HepG2 (cell line): ENCODE results near the gene PFKL.

Source experiments
- ELF4 ChIP-seq: sonication (generic); formaldehyde crosslinking; IDR thresholded peaks from 2 replicates; pipeline ENCODE4 v1.5.0; 2020; ENCODE audit warnings: missing genetic modification reagents, mild to moderate bottlenecking, moderate library complexity, borderline replicate concordance
- ESRRA ChIP-seq: sonication (generic); formaldehyde crosslinking; IDR thresholded peaks from 2 replicates; pipeline ENCODE4 v1.5.1; 2020; ENCODE audit warnings: mild to moderate bottlenecking, low read depth, missing genetic modification reagents
- NFE2L1 ChIP-seq: sonication (generic); formaldehyde crosslinking; IDR thresholded peaks from 2 replicates; pipeline ENCODE4 v1.4.0; 2020; ENCODE audit warnings: missing genetic modification reagents, mild to moderate bottlenecking, borderline replicate concordance
- PRDM10 ChIP-seq: sonication (generic); formaldehyde crosslinking; IDR thresholded peaks from 2 replicates; pipeline ENCODE4 v1.4.0; 2020; ENCODE audit warnings: low read depth, missing genetic modification reagents
- ZNF644 ChIP-seq: IDR thresholded peaks from 2 replicates; pipeline ENCODE4 v1.6.1; 2016; ENCODE audit warnings: low read depth
- TF ChIP-seq, protein P1 (sequence below): sonication (generic); formaldehyde crosslinking; IDR thresholded peaks from 2 replicates; pipeline ENCODE4 v1.4.0; 2020; ENCODE audit warnings: mild to moderate bottlenecking, missing genetic modification reagents
- TF ChIP-seq, protein P2 (sequence below): sonication (generic); formaldehyde crosslinking; IDR thresholded peaks from 2 replicates; pipeline ENCODE4 v1.4.0; 2020; ENCODE audit warnings: missing genetic modification reagents

DNA sequence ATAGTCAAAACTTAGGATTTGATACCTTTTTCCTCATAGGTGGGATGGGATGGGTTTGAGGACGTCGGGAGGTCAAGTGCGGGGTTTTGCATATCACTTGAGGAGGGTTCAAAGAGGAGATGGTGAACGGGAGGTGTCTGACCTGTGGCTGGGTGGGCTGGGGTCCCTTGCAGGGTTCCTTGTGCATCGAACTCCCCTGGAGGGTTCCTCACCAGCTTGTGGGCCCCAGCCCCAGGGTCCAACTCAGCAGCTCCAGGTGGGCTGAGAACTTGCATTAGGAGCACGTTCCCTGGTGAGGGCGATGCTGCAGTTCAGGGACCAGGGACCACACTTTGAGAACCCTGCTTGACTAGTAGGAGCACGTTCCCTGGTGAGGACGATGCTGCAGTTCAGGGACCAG, 76.8 kb downstream of the PFKL start:
- TF ChIP-seq PRDM10 (CRISPR knock-in tag) (no peak), ELF4 (CRISPR knock-in tag) (no peak), NFE2L1 (CRISPR knock-in tag) (no peak), ZNF644 (CRISPR knock-in tag) (no peak), ESRRA (CRISPR knock-in tag) (no peak)
- TF ChIP-seq, protein P1, sequence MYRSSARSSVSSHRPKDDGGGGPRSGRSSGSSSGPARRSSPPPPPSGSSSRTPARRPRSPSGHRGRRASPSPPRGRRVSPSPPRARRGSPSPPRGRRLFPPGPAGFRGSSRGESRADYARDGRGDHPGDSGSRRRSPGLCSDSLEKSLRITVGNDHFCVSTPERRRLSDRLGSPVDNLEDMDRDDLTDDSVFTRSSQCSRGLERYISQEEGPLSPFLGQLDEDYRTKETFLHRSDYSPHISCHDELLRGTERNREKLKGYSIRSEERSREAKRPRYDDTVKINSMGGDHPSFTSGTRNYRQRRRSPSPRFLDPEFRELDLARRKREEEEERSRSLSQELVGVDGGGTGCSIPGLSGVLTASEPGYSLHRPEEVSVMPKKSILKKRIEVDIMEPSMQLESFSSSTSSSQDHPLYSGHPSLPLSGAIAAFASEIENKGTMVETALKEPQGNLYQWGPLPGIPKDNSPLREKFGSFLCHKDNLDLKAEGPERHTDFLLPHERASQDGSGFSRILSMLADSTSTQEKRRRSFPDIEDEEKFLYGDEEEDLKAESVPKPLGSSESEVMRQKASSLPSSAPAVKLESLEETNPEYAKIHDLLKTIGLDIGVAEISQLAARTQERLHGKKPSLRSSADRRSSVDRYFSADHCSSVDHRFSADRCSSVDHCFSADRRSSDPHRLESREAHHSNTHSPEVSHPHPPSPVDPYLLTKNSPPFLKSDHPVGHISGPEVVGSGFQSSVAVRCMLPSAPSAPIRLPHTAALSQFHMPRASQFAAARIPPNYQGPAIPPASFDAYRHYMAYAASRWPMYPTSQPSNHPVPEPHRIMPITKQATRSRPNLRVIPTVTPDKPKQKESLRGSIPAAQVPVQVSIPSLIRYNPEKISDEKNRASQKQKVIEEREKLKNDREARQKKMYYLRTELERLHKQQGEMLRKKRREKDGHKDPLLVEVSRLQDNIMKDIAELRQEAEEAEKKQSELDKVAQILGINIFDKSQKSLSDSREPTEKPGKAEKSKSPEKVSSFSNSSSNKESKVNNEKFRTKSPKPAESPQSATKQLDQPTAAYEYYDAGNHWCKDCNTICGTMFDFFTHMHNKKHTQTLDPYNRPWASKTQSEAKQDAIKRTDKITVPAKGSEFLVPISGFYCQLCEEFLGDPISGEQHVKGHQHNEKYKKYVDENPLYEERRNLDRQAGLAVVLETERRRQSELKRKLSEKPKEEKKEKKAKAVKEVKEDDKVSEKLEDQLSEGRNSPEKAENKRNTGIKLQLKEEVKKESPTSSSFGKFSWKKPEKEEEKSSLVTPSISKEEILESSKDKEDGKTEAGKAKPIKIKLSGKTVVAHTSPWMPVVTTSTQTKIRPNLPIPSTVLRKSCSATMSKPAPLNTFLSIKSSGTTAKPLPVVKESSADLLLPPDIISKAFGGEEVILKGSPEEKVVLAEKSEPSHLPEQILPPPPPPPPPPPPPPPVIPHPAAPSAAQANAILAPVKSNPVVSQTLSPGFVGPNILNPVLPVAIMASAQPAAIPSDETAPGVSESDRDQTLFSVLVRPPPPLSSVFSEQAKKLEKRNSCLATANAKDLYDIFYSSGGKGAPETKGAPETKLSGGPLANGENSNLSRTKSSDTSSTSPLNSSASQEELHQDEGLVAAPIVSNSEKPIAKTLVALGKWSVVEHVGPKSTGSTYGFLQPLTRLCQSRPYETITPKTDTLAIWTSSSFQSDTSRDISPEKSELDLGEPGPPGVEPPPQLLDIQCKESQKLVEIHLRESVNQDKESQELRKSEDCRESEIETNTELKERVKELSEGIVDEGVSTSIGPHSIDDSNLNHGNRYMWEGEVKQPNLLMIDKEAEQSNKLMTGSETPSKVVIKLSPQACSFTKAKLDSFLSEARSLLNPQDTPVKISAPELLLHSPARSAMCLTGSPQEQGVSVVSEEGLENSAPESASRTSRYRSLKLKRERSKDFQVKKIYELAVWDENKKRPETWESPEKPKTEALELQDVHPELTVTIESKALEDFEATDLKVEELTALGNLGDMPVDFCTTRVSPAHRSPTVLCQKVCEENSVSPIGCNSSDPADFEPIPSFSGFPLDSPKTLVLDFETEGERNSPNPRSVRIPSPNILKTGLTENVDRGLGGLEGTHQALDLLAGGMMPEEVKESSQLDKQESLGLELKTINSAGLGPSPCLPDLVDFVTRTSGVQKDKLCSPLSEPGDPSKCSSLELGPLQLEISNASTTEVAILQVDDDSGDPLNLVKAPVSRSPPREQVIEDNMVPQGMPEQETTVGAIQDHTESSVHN = no peak
- TF ChIP-seq, protein P2, sequence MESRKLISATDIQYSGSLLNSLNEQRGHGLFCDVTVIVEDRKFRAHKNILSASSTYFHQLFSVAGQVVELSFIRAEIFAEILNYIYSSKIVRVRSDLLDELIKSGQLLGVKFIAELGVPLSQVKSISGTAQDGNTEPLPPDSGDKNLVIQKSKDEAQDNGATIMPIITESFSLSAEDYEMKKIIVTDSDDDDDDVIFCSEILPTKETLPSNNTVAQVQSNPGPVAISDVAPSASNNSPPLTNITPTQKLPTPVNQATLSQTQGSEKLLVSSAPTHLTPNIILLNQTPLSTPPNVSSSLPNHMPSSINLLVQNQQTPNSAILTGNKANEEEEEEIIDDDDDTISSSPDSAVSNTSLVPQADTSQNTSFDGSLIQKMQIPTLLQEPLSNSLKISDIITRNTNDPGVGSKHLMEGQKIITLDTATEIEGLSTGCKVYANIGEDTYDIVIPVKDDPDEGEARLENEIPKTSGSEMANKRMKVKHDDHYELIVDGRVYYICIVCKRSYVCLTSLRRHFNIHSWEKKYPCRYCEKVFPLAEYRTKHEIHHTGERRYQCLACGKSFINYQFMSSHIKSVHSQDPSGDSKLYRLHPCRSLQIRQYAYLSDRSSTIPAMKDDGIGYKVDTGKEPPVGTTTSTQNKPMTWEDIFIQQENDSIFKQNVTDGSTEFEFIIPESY (CRISPR knock-in tag) = no peak
